H9 (cell line): ENCODE measurements around the gene BCAS3. TPM values are rescaled to one million over a fixed set of nuclear protein-coding genes. Genes with fewer than 3 reads are reported as not detected.

Experiments used
- DNase-seq: peaks from one replicate; pipeline ENCODE4 v3.0.0-alpha.2; 2017
- H2AFZ ChIP-seq: one replicate; pipeline ENCODE4 v1.6.1; 2013; ENCODE audit warnings: mild to moderate bottlenecking, low read length, control low read depth, moderate library complexity
- H2AK5ac ChIP-seq: 2 replicates; pipeline ENCODE4 v1.6.1; 2013; ENCODE audit warnings: low read length, control low read depth, mixed read lengths; ENCODE audit not compliant: insufficient read length
- H2BK120ac ChIP-seq: one replicate; pipeline ENCODE4 v1.6.1; 2013; ENCODE audit warnings: low read depth, mild to moderate bottlenecking, low read length, control low read depth, inconsistent platforms; ENCODE audit not compliant: poor library complexity, severe bottlenecking
- H2BK12ac ChIP-seq: 2 replicates; pipeline ENCODE4 v1.6.1; 2013; ENCODE audit warnings: low read length, control low read depth, mixed read lengths, low read depth; ENCODE audit not compliant: insufficient read length
- H2BK15ac ChIP-seq: 2 replicates; pipeline ENCODE4 v1.6.1; 2013; ENCODE audit warnings: low read depth, low read length, control low read depth
- H2BK20ac ChIP-seq: one replicate; pipeline ENCODE4 v1.6.1; 2013; ENCODE audit warnings: low read depth, mild to moderate bottlenecking, low read length, control low read depth, inconsistent platforms; ENCODE audit not compliant: poor library complexity, severe bottlenecking
- H2BK5ac ChIP-seq: 2 replicates; pipeline ENCODE4 v1.6.1; 2013; ENCODE audit warnings: low read length, control low read depth, mixed read lengths; ENCODE audit not compliant: insufficient read length
- H3K14ac ChIP-seq: 2 replicates; pipeline ENCODE4 v1.6.1; 2013; ENCODE audit warnings: low read length, control low read depth; ENCODE audit not compliant: insufficient read depth
- H3K18ac ChIP-seq: 2 replicates; pipeline ENCODE4 v1.6.1; 2013; ENCODE audit warnings: low read depth, mild to moderate bottlenecking, mixed read lengths, low read length, control low read depth; ENCODE audit not compliant: insufficient read length
- H3K23ac ChIP-seq: 2 replicates; pipeline ENCODE4 v1.6.1; 2013; ENCODE audit warnings: low read length, control low read depth, mixed read lengths, low read depth; ENCODE audit not compliant: insufficient read length
- H3K23me2 ChIP-seq: 2 replicates; pipeline ENCODE4 v1.6.1; 2013; ENCODE audit warnings: low read depth, mild to moderate bottlenecking, mixed read lengths, low read length, control low read depth; ENCODE audit not compliant: insufficient read length, poor library complexity, severe bottlenecking
- H3K27ac ChIP-seq: 2 replicates; pipeline ENCODE4 v1.5.1; 2013; ENCODE audit warnings: low read length, control low read depth, mixed read lengths, low read depth; ENCODE audit not compliant: insufficient read length
- H3K27me3 ChIP-seq: 2 replicates; pipeline ENCODE4 v1.6.1; 2013; ENCODE audit warnings: low read length, control low read depth, inconsistent platforms; ENCODE audit not compliant: insufficient read depth
- H3K4ac ChIP-seq: 2 replicates; pipeline ENCODE4 v1.6.1; 2013; ENCODE audit warnings: low read depth, mild to moderate bottlenecking, control low read depth, inconsistent platforms, low read length, moderate library complexity
- H3K4me1 ChIP-seq: 2 replicates; pipeline ENCODE4 v1.6.1; 2013; ENCODE audit warnings: low read length, control low read depth, inconsistent platforms; ENCODE audit not compliant: insufficient read depth
- H3K4me2 ChIP-seq: 2 replicates; pipeline ENCODE4 v1.6.1; 2013; ENCODE audit warnings: low read length, control low read depth, mixed read lengths; ENCODE audit not compliant: insufficient read length, insufficient read depth
- H3K56ac ChIP-seq: 2 replicates; pipeline ENCODE4 v1.6.1; 2013; ENCODE audit warnings: low read depth, mild to moderate bottlenecking, mixed read lengths, low read length, control low read depth; ENCODE audit not compliant: insufficient read length
- H3K79me1 ChIP-seq: 2 replicates; pipeline ENCODE4 v1.6.1; 2013; ENCODE audit warnings: low read depth, mild to moderate bottlenecking, moderate library complexity, low read length, control low read depth, inconsistent platforms; ENCODE audit not compliant: insufficient read depth, poor library complexity, severe bottlenecking
- H3K79me2 ChIP-seq: 2 replicates; pipeline ENCODE4 v1.6.1; 2013; ENCODE audit warnings: low read length, control low read depth, inconsistent platforms; ENCODE audit not compliant: insufficient read depth
- H3K9ac ChIP-seq: 2 replicates; pipeline ENCODE4 v1.6.1; 2013; ENCODE audit warnings: low read length, control low read depth, mixed read lengths; ENCODE audit not compliant: insufficient read length; ENCODE audit errors: extremely low read depth
- H3K9me3 ChIP-seq: one replicate; pipeline ENCODE4 v1.6.1; 2013; ENCODE audit warnings: low read depth, low read length, inconsistent platforms; ENCODE audit not compliant: control insufficient read depth
- H3T11ph ChIP-seq: one replicate; pipeline ENCODE4 v1.6.1; 2013; ENCODE audit warnings: mild to moderate bottlenecking, low read length, control low read depth, inconsistent platforms
- H4K20me1 ChIP-seq: one replicate; pipeline ENCODE4 v1.6.1; 2013; ENCODE audit not compliant: control insufficient read depth, insufficient read length, insufficient read depth
- H4K5ac ChIP-seq: 2 replicates; pipeline ENCODE4 v1.6.1; 2013; ENCODE audit warnings: low read depth, mild to moderate bottlenecking, mixed read lengths, low read length, control low read depth; ENCODE audit not compliant: insufficient read length
- H4K8ac ChIP-seq: replicated peaks from 2 replicates; pipeline ENCODE4 v1.6.1; 2013; ENCODE audit warnings: low read length, control low read depth, mixed read lengths, low read depth; ENCODE audit not compliant: insufficient read length
- H4K91ac ChIP-seq: 2 replicates; pipeline ENCODE4 v1.6.1; 2013; ENCODE audit warnings: low read depth, mild to moderate bottlenecking, moderate library complexity, mixed read lengths, low read length, control low read depth; ENCODE audit not compliant: insufficient read length
- H3K27ac Mint-ChIP-seq, 3 experiments: 2 replicates in 2 of 3; 3 replicates in 1 of 3; pipeline ENCODE4 v1.8.0; 2020 to 2021; ENCODE audit warnings: mixed read lengths in 3 of 3, mild to moderate bottlenecking in 1 of 3, moderate library complexity in 1 of 3
- H3K27me3 Mint-ChIP-seq: 2 replicates; pipeline ENCODE4 v1.8.0; 2021; ENCODE audit warnings: low read depth, mild to moderate bottlenecking, moderate library complexity, mixed read lengths
- H3K36me3 Mint-ChIP-seq, 3 experiments: 2 replicates in 2 of 3; 3 replicates in 1 of 3; pipeline ENCODE4 v1.8.0; 2020 to 2021; ENCODE audit warnings: low read depth in 3 of 3, mixed read lengths in 3 of 3; ENCODE audit not compliant: insufficient read depth in 1 of 3
- H3K4me1 Mint-ChIP-seq, 2 experiments: 2 replicates each; pipeline ENCODE4 v1.8.0; 2020; ENCODE audit warnings: mixed read lengths in 2 of 2
- H3K4me3 Mint-ChIP-seq, 2 experiments: 2 replicates in 1 of 2; 3 replicates in 1 of 2; pipeline ENCODE4 v1.8.0; 2020 to 2021; ENCODE audit warnings: mild to moderate bottlenecking in 2 of 2, mixed read lengths in 2 of 2, moderate library complexity in 1 of 2
- H3K9me3 Mint-ChIP-seq, 2 experiments: 2 replicates in 1 of 2; 3 replicates in 1 of 2; pipeline ENCODE4 v1.8.0; 2020; ENCODE audit warnings: mild to moderate bottlenecking in 2 of 2, mixed read lengths in 2 of 2, moderate library complexity in 1 of 2
- CTCF ChIP-seq: fragments of 200-600 bp; sonication (generic); conservative IDR thresholded peaks from 3 replicates; pipeline ENCODE4 v1.8.0; 2021; ENCODE audit warnings: antibody characterized with exemption, mild to moderate bottlenecking
- WGBS: extraction: QIAGEN DNeasy Blood & Tissue Kit; methylation state at CpG from one replicate; pipeline ENCODE4 v1.1.7; 2013; ENCODE audit warnings: missing lambda C conversion rate, low lambda C conversion rate, mixed read lengths; ENCODE audit not compliant: insufficient read length; ENCODE audit errors: extremely low coverage; 5-methylcytosine and 5-hydroxymethylcytosine counted together
- total RNA-seq: library from RNA; stranded (reverse); gene quantifications from 2 replicates; pipeline ENCODE4 v1.2.1, GENCODE V29; 2021

The BCAS3 gene
- total RNA-seq, 1 experiment from 2014 or later = 22.4 TPM

GRCh38 chr17:60908324-60908723 lies 230.7 kb downstream of the BCAS3 start:
- no peak overlapping the region for H2BK12ac ChIP-seq
- 100% methylated on average over 3 of the region's 4 CpGs for WGBS

More at GRCh38 chr17:60908324-60908723, 230.7 kb downstream of the BCAS3 start:
- Histone ChIP-seq H3K4ac (no peak overlapping the region), H2BK5ac (no peak overlapping the region), H3K23me2 (no peaks in the 10 kb centered on the region), H3K56ac (no peak overlapping the region), H3K27ac (no peak overlapping the region), H4K20me1 (no peaks in the 10 kb centered on the region), H3K4me2 (no peak overlapping the region), H4K5ac (no peak overlapping the region), H3K18ac (no peak overlapping the region), H2BK20ac (no peak overlapping the region), H3K4me1 (no peaks in the 10 kb centered on the region), H3T11ph (no peak overlapping the region), H3K23ac (no peak overlapping the region), H2BK120ac (no peak overlapping the region), H3K9ac (no peak overlapping the region), H2AFZ (no peak overlapping the region), H3K79me1 (no peaks in the 10 kb centered on the region), H3K9me3 (no peaks in the 10 kb centered on the region), H2AK5ac (no peak overlapping the region), H4K8ac (no peak overlapping the region), H2BK15ac (no peak overlapping the region), H4K91ac (no peak overlapping the region), H3K27me3 (no peaks in the 10 kb centered on the region), H3K79me2 (no peaks in the 10 kb centered on the region), H3K14ac (no peak overlapping the region)
- Mint-ChIP-seq H3K27ac (peak overlapping the region in 1 of 3 experiments; percentile 34; a peak in 1 of 7 replicates), H3K4me3 (no peak overlapping the region), H3K4me1 (peaks cover 14 to 19% of the 10 kb centered on the region in 2 experiments), H3K9me3 (no peaks in the 10 kb centered on the region; a peak in 1 of 5 replicates), H3K36me3 (no peaks in the 10 kb centered on the region; a peak in 1 of 7 replicates), H3K27me3 (no peaks in the 10 kb centered on the region)
- no peak for DNase-seq
- no peak for TF ChIP-seq CTCF
